HG03175 (cell line): ENCODE measurements around the gene USP20.
"Not testable (repeated sequence)": the region's sequence is repeated elsewhere in the genome, so short reads cannot be mapped to it uniquely, and the experiment has no call there.

Experiments used
- ATAC-seq: cut with Tn5 transposase; IDR thresholded peaks from one replicate; pipeline ENCODE4 v1.9.1; 2021; ENCODE audit warnings: mild to moderate bottlenecking, moderate library complexity; ENCODE audit not compliant: unreplicated experiment

The USP20 gene

DNA sequence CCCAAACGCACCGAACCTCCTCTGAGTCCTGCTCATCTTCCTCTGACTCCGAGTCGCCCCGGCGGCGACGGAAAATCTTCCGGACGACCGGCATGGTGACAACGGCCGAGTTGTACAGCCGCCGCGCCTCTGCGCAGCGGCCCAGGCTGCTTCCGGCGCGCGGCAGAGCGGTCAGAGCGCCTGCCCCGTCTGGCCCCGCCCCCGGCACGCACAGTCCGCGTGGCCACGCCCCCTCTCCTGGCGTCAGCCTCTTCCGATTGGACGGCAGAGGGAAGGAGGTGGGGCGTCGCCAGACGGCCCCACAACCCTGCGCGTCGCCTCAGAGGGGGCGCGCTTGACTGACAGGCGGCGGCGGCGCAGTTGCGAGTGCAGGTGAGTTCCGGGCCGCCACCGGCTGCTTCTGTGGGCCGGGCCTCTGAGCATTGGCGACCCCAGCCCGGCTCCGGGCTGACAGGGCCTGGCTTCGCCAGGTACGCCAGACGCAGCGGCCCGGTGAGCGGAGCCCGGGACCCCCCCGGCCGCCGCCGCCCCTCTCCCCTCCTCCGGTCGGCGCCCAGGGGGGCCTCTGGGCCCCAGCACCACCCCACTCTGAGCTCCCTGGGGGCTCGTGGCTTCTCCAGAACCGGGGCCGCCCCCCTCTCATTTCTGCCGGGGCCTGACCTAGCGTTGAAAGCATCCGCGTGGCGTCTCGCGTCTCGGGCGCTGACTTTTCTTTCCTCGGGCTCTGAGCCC, at the start of gene USP20, which contains the start of gene C9orf78:
TSS of gene USP20 (plus strand) at position 331 of the 732 bp plus-strand sequence. CDS start 17,098 bp downstream, outside the sequence.
TSS of gene C9orf78 (minus strand) at position 148 of the 732 bp plus-strand sequence. CDS start at position 94, 54 bp downstream.
- ATAC-seq = peak; percentile 94

- no peak for ATAC-seq
Observed at GRCh38 chr9:129785866-129786265, 49.4 kb upstream of the USP20 start.

GRCh38 chr9:129786481-129786880, 48.8 kb upstream of the USP20 start:
- ATAC-seq = no peak

DNA sequence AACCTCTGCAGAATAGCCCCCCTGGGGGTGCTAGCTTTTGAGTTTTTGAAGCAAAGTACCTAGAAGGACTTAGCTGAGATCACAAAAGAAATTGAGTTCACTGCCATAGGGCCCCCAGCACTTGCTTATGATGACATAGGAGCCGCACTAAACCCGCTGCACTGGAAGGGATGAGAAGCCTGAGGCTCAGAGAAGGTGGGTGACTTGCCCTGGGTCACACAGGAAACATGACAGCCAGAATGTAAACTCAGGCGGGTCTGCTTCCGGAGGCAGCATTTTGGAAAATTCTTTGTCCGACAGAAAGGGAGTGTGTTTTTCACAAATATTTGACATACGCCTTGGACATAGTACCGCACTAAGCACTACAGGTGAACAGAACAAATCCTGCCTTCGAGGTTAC, 40.7 kb upstream of the USP20 start:
- ATAC-seq = no peak

DNA sequence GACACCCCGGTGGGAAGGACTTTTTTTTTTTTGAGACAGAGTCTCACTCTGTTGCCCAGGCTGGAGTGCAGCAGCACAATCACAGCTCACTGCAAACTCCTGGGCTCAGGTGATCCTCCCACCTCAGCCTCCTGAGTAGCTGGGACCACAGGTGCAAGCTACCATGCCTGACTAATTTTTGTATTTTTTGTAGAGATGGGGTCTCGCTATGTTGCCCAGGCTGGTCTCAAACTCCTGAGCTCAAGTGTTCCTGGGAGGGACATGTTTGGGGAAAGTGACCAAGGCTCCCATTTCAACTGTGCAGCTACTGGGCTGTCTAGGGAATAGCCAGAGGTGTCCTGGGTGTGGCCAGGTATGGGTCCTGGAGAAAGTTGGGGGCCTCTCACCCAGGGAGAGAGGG, 39.2 kb upstream of the USP20 start:
- ATAC-seq = not testable (repeated sequence)

DNA sequence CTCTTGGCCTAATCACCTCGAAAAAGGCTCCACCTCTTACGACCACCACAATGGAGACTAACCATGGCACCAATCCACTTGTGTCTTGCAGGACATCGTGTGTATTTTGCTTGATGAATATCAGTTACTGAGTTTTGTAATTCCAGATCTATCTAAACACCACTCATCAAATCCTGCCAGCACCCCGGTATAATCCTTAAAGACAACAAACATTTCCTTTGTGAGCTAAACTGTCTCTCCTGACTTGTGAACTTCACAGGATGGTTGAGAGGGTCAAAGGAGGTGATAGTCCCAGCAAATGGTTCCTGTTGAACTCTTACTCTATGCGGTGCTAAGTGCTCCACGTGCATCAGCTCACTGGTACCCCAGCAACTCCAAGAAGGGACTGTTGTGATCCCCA, 36.3 kb upstream of the USP20 start:
- no peak for ATAC-seq

DNA sequence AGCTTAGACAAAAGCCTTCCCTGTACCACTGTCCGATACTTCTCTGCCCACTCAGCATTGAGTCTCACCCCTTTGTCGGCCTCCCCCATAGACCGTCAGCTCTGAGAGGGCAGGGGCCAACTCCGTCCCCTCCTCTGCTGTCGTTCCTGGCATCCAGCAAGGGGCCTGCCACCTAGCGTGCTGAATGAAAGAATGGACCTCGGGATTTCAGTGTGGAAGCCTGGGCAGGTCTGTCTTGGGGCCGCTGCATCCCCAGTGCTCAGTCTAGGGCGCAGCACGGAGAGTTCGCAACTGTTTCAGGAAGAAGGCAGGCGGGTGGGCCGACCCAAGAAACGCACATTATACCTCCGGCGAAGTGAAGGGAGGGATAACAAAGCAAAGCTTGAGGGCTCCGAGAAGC, 33.8 kb upstream of the USP20 start:
- ATAC-seq = no peak

DNA sequence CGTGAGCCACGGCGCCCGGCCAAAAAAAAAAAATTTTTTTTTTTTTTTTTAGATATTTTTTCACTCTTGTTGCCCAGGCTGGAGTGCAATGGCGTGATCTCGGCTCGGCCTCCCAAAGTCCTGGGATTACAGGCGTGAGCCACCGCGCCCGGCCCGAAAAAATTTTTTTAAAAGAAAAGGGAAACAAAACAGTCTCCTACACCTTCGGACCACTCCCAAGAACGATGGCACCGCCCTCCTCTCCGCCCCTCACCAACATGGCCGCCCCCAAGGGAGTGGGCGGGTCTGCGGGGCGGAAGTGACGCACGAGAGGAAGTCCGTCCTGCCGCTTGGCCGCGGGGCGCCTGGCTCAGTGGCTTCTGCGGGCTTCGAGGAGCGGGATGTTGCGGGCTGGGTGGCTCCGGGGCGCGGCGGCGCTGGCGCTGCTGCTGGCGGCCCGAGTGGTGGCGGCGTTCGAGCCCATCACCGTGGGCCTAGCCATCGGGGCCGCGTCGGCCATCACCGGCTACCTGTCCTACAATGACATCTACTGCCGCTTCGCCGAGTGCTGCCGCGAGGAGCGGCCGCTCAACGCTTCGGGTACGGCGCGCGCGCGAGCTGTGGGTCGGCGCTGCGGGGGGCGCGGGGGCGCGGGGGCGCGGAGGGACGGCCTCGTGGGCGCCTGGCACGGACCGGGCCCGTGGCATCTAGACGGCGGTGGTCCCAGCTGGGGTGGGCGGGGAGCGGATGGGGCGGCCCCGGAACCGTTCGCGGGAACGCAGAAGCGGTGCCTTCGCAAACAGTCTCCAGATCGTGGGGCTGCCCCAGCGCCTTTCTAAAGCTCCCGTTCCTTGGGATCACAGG, 32.2 kb upstream of the USP20 start, which contains the start of gene TOR1B:
TSS of gene TOR1B (plus strand) at position 352 of the 843 bp plus-strand sequence. CDS start at position 381, 29 bp downstream.
- peak; percentile 92 for ATAC-seq

GRCh38 chr9:129803676-129804060, 31.6 kb upstream of the USP20 start:
- no peak for ATAC-seq

DNA sequence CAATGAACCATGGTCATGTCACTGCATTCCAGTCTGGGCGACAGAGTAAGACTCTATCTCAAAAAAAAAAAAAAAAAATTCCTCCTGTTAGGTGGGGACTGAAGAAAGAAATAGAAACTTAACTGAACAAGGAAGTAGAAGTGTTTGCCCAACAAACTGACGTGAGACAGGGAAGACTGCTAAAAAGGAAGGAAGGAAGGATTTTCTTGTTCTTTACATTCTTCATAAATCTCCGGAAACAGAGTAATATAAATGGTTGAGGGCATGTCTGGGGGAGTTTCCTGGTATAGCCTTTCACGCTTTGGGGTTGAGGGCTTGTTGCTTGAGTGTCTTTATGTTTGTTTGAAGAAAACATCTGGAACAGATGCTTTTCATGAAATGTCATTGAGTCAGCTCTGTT, 29.2 kb upstream of the USP20 start:
- ATAC-seq = no peak

DNA sequence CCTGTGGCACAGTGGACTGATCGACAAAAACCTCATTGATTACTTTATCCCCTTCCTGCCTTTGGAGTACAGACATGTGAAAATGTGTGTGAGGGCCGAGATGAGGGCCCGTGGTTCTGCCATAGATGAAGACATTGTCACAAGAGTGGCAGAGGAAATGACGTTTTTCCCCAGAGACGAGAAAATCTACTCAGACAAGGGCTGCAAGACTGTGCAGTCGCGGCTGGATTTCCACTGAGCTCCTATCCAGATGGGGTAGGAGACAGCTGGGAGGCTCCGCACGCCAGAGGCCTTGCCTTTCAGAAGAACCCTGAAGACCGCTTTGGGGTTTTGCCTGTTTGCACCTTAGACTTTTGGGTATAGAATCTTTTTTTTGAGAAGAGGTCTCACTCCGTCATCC, 25.9 kb upstream of the USP20 start:
- no peak for ATAC-seq

DNA sequence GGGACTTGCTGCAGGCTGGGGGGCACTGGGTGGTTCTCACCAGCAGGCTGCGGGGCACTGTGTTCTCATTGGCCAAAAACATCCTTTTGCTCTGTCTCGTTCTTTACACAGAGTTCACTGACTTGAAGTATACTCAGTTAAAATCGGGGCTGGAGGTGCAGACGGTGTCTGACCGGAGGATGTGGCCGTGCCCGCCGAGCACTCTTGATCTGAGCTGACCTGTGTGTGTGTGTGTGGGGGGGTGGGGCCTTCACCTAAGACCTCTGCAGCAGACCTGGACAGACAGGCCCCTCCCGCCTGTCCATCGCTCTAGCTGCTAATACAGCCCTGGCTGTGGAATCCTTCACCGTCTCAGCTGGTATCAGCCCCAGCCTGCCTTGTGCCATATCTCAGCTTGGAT, 25.1 kb upstream of the USP20 start:
- ATAC-seq = no peak

GRCh38 chr9:129810788-129811187, 24.5 kb upstream of the USP20 start:
- no peak for ATAC-seq

- ATAC-seq = no peak
Observed at GRCh38 chr9:129811967-129812363, 23.3 kb upstream of the USP20 start.

GRCh38 chr9:129812385-129812784, 22.9 kb upstream of the USP20 start:
- ATAC-seq = no peak

GRCh38 chr9:129813661-129814060, 21.6 kb upstream of the USP20 start:
- no peak for ATAC-seq

DNA sequence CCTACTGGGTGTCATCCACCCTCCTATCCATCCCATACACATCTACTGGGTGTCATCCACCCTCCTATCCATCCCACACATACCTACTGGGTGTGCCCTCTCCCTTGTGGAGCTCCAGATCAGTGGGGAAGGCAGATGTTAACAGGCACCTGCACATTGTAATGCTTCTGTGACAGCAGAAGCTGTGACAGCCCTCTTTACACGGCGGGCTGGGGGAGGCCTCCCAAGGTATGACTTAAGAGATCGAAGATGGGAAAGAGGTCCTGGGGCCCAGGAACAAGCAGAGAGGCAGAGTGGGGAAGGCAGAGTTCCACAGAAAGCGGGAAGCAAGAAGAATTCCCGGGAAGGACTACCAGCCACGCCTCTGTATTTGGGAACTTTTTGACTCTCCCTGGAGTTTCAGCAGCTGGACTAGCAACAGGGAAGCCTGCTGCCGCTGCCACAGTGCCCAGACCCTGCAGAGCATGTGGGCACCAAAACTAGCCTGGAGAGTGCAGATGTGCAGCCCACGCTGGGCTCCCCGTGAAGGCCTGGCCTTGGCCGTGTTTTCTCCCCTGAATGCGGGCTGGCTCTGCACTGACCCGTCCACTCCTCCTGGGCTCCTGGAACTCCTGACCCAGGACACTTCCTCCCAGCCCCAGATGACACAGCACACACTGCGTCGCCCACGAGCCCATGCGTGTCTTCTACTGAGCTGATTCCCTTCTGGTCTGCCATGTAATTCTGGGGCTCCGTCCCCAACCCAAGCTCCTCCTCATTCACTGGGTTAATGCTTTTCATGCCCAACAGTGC, 20.6 kb upstream of the USP20 start:
- ATAC-seq = no peak

DNA sequence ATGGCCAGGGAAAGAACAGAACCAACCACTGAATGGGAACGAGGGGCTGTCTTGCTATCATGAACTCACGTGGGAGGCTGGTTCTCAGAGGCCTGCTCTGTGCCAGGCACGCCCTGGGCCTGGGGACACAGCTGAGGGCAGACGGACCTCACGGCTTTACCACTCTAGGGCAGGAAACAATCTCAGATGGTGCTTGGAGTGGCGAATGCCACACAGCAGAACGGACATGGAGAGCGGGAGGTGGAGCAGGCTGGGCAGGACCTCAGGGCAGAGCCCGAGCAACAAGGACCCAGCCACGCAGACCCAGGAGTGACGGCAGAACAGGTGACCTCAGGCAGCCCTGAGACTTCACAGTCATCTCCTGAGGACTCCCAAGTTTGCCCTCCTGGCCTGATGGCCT, 20.0 kb upstream of the USP20 start:
- no peak for ATAC-seq

DNA sequence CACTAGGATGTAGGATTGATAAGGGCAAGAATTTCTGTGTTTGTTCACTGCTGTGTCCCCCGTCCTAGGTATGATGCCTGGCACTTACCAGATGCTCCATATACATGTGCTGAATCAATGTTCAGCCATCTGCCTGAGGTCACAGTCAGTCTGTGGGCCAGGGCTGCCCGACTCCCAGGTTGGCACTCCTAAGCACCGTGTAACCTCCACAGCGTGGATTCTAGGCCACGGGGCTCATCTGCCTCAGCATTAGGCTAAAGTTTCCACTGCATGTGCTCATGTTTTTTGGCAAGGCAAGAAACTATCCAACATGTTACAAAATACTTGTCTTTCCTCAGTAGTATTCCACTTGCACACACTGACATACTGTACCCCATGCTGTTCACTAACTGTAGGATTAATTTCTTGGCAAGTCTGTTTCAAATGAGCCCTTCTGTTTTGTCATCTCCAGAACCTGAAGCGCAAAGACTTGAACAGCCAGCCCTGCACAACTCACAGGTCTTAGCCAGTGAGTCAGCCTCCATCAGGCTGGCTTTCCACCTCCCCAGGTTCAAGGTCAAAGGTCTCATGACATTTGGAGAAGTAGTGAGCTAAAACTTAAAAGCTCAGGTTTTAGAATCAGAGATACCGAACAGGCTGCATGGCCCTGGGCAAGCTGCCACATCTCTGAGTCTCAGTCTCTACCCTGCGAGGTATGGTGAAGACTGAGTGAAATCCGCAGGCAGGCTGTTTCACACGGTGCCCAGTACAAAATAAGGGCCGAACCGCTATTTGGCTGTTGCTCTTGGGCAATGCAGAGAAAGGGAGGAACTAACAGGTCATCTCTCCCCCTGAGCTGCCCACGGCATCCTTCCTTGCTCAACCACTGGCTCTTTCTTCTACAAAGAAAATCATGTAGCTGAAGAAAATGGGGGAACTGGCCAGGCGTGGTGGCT, 18.5 kb upstream of the USP20 start:
- no peak for ATAC-seq

- ATAC-seq = no peak
Observed at GRCh38 chr9:129822898-129823541, 12.2 kb upstream of the USP20 start.
